ENCODE results near the gene SMAD5.

The SMAD5 gene

DNA sequence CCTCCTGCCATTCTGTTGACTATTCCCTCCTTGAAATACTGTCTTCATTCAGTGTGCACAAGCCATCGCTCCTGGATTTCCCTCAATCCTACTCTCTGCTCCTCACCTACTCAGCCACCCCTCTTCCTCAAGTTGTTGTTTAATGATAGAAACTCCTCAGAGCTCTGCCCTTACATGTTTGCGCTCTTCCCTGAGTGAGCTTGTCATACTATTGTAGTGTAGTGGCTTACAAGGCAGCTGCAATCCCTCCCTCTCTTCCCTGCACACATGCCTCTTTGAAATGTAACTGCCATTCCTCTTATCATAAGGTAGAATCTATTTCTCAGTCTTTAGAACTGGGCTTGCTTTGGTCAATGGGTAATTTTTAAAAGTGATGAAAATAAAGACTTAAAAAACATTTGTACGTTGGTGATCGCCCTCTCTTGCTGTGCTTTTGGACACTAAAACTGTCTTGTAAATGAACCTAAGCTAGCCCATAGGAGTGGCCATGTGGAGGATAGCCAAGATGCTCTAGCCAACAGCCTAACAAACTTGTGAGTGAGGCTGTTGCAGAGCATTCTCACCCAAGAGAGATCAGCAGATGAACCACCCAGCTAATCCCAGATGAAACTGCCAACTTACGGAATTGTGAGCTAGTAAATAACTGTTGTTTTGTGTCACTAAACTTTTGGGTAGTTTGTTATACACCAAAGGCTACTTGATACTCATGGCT is 18.1 kb upstream of the SMAD5 start:
- no peak for DNase-seq (ENCODE audit: low read depth)
- TF ChIP-seq, protein P1, sequence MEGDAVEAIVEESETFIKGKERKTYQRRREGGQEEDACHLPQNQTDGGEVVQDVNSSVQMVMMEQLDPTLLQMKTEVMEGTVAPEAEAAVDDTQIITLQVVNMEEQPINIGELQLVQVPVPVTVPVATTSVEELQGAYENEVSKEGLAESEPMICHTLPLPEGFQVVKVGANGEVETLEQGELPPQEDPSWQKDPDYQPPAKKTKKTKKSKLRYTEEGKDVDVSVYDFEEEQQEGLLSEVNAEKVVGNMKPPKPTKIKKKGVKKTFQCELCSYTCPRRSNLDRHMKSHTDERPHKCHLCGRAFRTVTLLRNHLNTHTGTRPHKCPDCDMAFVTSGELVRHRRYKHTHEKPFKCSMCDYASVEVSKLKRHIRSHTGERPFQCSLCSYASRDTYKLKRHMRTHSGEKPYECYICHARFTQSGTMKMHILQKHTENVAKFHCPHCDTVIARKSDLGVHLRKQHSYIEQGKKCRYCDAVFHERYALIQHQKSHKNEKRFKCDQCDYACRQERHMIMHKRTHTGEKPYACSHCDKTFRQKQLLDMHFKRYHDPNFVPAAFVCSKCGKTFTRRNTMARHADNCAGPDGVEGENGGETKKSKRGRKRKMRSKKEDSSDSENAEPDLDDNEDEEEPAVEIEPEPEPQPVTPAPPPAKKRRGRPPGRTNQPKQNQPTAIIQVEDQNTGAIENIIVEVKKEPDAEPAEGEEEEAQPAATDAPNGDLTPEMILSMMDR (IDR thresholded peaks at IDR 0.05; ENCODE audit: insufficient read depth, low read depth, low read length, missing control alignments): no peak

DNA sequence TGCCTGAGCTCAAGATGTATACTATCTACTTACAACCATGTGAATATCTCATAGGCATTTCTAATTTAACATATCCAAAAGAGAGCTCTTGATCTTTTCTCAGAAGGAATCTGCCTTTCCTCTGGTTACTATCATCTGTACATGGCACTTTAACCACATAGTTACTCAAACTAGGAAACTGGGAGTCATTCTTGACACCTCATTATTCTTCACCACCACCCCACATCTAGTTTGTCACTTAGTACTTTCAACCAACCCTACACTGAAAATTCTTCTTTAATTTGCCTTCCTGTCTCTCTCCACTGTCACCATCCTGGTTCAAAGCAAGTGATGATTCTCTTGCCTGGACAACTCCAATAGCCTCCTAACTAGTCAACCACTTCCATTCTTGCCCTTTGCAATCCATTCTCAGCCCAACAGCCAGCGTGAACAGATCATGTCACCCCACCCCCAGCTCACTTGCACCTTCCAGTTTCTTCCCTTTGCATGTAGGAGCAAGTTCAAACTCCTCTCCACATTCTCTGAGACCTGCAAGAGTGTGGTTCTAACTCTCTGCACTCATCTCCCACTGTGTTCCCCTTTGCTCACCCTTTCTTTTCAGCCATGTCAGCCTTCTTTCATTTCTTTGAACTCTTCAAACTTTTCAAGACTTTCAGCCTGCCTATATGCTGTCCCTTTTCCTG is 17.3 kb upstream of the SMAD5 start:
- TF ChIP-seq, protein P1 (IDR thresholded peaks at IDR 0.05; ENCODE audit: insufficient read depth, low read depth, low read length, missing control alignments): no peak
- no peak for DNase-seq (ENCODE audit: low read depth)
- H3K4me3 ChIP-seq (ENCODE audit: low read depth, low read length): no peak overlapping the region

More for the DNA sequence above, 18.1 kb upstream of the SMAD5 start:
- H3K4me3 ChIP-seq (ENCODE audit: low read depth, low read length): no peak overlapping the region

DNA sequence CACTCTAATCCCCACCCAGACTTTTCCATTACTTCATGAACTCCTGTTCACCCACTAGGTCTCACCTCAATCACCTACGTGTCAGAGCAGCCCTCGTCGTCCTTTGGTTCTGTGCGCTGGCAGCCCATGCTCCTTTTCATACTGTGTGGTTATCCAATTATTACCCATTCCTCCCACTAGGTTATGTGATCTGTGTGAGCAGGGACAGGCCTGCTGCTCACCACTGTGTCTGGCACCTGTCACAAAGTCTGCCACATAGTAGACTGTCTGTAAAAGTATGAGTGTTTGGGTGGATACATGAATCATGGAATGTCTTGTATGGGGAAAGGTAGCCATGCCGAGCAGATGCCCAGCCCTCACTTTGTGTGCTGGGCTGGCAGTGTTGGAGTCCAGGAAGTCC is 12.1 kb upstream of the SMAD5 start:
- TF ChIP-seq, protein P1 (IDR thresholded peaks at IDR 0.05; ENCODE audit: insufficient read depth, low read depth, low read length, missing control alignments): no peak
- no peak overlapping the region for H3K4me3 ChIP-seq (ENCODE audit: low read depth, low read length)
- no peak for DNase-seq (ENCODE audit: low read depth)

DNA sequence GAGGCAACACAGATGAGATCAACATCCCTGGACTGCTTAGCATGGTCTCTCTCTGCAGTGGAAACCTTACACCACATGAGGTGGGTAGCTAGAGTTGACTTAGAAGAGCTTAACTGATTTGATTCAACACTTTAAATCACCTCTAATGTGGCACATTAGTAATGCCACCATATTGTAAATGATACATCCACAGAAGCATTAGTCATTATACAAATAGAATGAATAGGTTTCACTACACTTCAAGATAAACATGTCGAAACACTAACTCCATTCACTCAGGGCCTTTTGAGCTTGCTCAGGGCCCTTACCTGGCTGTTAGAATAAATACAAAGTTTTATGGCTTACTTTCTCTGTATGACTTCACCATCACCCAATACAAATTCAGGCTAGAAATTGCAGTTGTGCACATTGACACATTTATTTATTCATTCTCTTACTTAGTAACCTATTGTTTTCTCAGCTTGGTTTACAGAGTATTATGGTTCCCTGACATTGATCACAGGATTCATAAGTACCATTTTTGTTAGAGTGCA is 9.3 kb upstream of the SMAD5 start:
- no peak for DNase-seq (ENCODE audit: low read depth)
- H3K4me3 ChIP-seq (ENCODE audit: low read depth, low read length): no peak overlapping the region
- TF ChIP-seq, protein P1 (IDR thresholded peaks at IDR 0.05; ENCODE audit: insufficient read depth, low read depth, low read length, missing control alignments): no peak

DNA sequence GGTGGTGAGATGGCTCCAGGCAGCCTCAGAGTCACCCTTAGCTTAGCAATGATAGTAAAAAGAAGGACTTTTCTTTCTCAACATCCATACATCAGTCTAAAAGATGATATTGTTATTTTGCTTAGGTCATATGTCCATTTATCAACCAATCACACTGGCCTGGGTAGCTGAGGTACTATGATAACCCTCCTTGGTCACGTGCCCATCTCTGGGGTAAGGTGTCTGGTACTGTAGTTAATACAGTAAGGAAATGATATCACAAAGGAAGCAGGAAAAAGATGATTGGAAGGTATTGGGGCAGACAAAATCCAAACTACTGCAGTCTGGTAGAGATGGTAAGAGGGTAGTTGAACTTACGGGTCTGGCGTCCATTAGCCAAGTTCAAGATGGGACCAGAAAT is 5.1 kb upstream of the SMAD5 start:
- DNase-seq (ENCODE audit: low read depth): no peak
- TF ChIP-seq, protein P1 (IDR thresholded peaks at IDR 0.05; ENCODE audit: insufficient read depth, low read depth, low read length, missing control alignments): no peak
- H3K4me3 ChIP-seq (ENCODE audit: low read depth, low read length): no peak overlapping the region

GRCh38 chr5:136128481-136128880 is 4.2 kb upstream of the SMAD5 start:
- no peak overlapping the region for H3K4me3 ChIP-seq (ENCODE audit: low read depth, low read length)
- DNase-seq (ENCODE audit: low read depth): no peak
- TF ChIP-seq, protein P1 (IDR thresholded peaks at IDR 0.05; ENCODE audit: insufficient read depth, low read depth, low read length, missing control alignments): no peak

All from GM12865 (cell line).